Neural cell (in vitro differentiated cells): ENCODE measurements around the gene BRSK2. TPM values are rescaled to one million over a fixed set of nuclear protein-coding genes. Genes with fewer than 3 reads are reported as not detected.

Source experiments
- H2AFZ ChIP-seq: fragments of 200-600, 300-800 bp; sonication (generic), shearing (Covaris generic); 2 replicates; pipeline ENCODE4 v1.6.0; 2014; ENCODE audit warnings: low read depth, mild to moderate bottlenecking, antibody characterized with exemption, low read length, moderate library complexity
- H3F3A ChIP-seq: fragments of 200-600 bp; shearing (Covaris generic); 2 replicates; pipeline ENCODE4 v1.6.1; 2016; ENCODE audit warnings: mild to moderate bottlenecking, moderate library complexity, mixed read lengths, antibody characterized with exemption, low read length; ENCODE audit not compliant: insufficient read depth, poor library complexity, severe bottlenecking
- H3K27ac ChIP-seq: fragments of 200-600, 300-800 bp; sonication (generic), shearing (Covaris generic); 2 replicates; pipeline ENCODE4 v1.5.1; 2014; ENCODE audit warnings: mild to moderate bottlenecking, low read length, moderate library complexity
- H3K27me3 ChIP-seq: fragments of 300-800, 200-600 bp; sonication (generic), shearing (Covaris generic); 2 replicates; pipeline ENCODE4 v1.6.0; 2014; ENCODE audit warnings: mild to moderate bottlenecking, low read depth, low read length, moderate library complexity; ENCODE audit not compliant: insufficient read depth
- H3K36me3 ChIP-seq: fragments of 300-800, 200-600 bp; sonication (generic), shearing (Covaris generic); 2 replicates; pipeline ENCODE4 v1.5.1; 2014; ENCODE audit warnings: mild to moderate bottlenecking, antibody characterized with exemption, low read length, moderate library complexity; ENCODE audit not compliant: insufficient read depth
- H3K4me2 ChIP-seq: fragments of 300-800, 200-600 bp; sonication (generic), shearing (Covaris generic); 2 replicates; pipeline ENCODE4 v1.6.0; 2014; ENCODE audit warnings: mild to moderate bottlenecking, low read length
- H3K4me3 ChIP-seq: fragments of 300-800, 200-600 bp; sonication (generic), shearing (Covaris generic); 2 replicates; pipeline ENCODE4 v1.5.1; 2014; ENCODE audit warnings: mild to moderate bottlenecking, low read length, moderate library complexity
- H3K79me2 ChIP-seq: fragments of 200-600 bp; shearing (Covaris generic); replicated peaks from 2 replicates; pipeline ENCODE4 v1.6.0; 2014; ENCODE audit warnings: mild to moderate bottlenecking, low read length, moderate library complexity; ENCODE audit not compliant: insufficient read depth
- H3K9ac ChIP-seq: fragments of 300-800, 200-600 bp; sonication (generic), shearing (Covaris generic); 2 replicates; pipeline ENCODE4 v1.6.1; 2016; ENCODE audit warnings: mild to moderate bottlenecking, low read length, mixed read lengths
- H3K9me2 ChIP-seq: fragments of 200-600 bp; shearing (Covaris generic); 2 replicates; pipeline ENCODE4 v1.6.1; 2016; ENCODE audit warnings: mild to moderate bottlenecking, low read length, mixed read lengths; ENCODE audit not compliant: insufficient read depth
- H3K9me3 ChIP-seq: fragments of 200-600, 300-800 bp; sonication (generic), shearing (Covaris generic); 2 replicates; pipeline ENCODE4 v1.6.1; 2016; ENCODE audit warnings: mild to moderate bottlenecking, mixed run types, low read length, moderate library complexity, mixed read lengths
- H4K20me1 ChIP-seq: fragments of 200-600 bp; shearing (Covaris generic); 2 replicates; pipeline ENCODE4 v1.6.1; 2016; ENCODE audit warnings: mild to moderate bottlenecking, mixed run types; ENCODE audit not compliant: insufficient read depth
- EP300 ChIP-seq: fragments of 450-650 bp; conservative IDR thresholded peaks from 2 replicates; pipeline ENCODE4 v1.6.1; 2014; ENCODE audit warnings: antibody characterized with exemption, mild to moderate bottlenecking, moderate library complexity; ENCODE audit not compliant: poor library complexity, severe bottlenecking
- EZH2 ChIP-seq: fragments of 200-600, 300-800 bp; shearing (Covaris generic), sonication (generic); IDR thresholded peaks from 2 replicates; pipeline ENCODE4 v1.6.1; 2014; ENCODE audit warnings: antibody characterized with exemption, low read length, borderline replicate concordance, mild to moderate bottlenecking; ENCODE audit not compliant: insufficient read depth, poor library complexity, severe bottlenecking
- MXI1 ChIP-seq: fragments of 450-650 bp; conservative IDR thresholded peaks from 2 replicates; pipeline ENCODE4 v1.6.1; 2014; ENCODE audit warnings: antibody characterized with exemption, mild to moderate bottlenecking; ENCODE audit not compliant: poor library complexity, severe bottlenecking
- POLR2AphosphoS5 ChIP-seq: IDR thresholded peaks from 2 replicates; pipeline ENCODE4 v1.6.1; 2012
- RAD21 ChIP-seq: fragments of 450-650 bp; conservative IDR thresholded peaks from 2 replicates; pipeline ENCODE4 v1.6.1; 2014; ENCODE audit warnings: antibody characterized with exemption, mild to moderate bottlenecking, moderate library complexity
- SMC3 ChIP-seq: fragments of 450-650 bp; conservative IDR thresholded peaks from 2 replicates; pipeline ENCODE4 v1.6.1; 2014; ENCODE audit warnings: antibody characterized with exemption, mild to moderate bottlenecking, moderate library complexity; ENCODE audit not compliant: poor library complexity
- TAF1 ChIP-seq: IDR thresholded peaks from 2 replicates; pipeline ENCODE4 v1.6.1; 2012; ENCODE audit warnings: low read depth
- polyA plus RNA-seq: library from polyadenylated mRNA; depleted of rRNA; stranded (reverse); fragments of >200 nt; gene quantifications from 2 replicates; pipeline ENCODE4 v1.2.3, GENCODE V29; 2014
- TF ChIP-seq, protein P1 (sequence below): fragments of 450-650 bp; IDR thresholded peaks from 2 replicates; pipeline ENCODE4 v1.5.1; 2014; ENCODE audit warnings: antibody characterized with exemption, mild to moderate bottlenecking, moderate library complexity; ENCODE audit not compliant: poor library complexity, severe bottlenecking
- TF ChIP-seq, protein P2 (sequence below): IDR thresholded peaks from 2 replicates; pipeline ENCODE4 v1.6.1; 2012; ENCODE audit warnings: borderline replicate concordance

Gene BRSK2
- polyA plus RNA-seq, 1 donor from 2014 or later = 47.5 TPM

DNA sequence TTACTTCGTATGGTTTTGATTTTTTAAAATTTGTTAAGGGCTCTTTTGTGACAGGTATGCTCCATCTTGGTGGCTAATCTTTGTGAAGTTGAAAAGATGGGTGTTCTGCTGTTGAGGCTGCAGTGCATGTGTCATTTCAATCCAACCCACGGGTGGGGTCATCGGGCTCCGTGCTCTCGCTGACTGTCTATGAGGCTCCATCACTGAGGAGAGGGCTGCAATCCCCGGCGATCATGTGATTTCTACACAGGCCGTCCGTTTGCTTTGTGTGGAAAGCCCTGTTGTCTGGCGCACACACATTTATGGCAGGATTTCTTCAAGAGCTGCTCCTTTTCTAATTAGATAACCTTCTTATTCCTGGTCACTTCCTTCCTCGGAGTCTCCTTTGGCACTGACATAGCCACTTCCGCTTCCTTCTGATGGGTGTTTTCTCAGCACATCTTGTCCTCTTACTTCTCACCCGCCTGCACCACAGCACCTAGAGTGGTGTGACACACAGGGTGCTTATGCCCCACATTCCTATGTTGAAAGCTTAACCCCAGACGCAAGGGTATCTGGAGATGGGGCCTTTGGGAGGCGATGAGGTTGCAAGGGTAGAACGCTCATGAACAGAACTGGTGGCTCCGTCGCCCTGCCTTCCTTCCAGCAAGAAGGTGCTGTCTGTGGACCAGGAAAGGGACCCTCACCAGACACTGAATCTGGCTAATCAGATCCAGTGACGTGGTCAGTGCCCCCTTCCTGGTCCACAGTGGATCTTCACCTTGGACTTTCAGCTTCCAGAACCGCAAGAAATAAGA lies 87.4 kb downstream of the BRSK2 start:
- no peak overlapping the region for H3K27ac ChIP-seq
- no peak overlapping the region for H3K4me2 ChIP-seq
- no peak overlapping the region for H3K9ac ChIP-seq
- no peaks in the 10 kb centered on the region for H3K79me2 ChIP-seq
- H3F3A ChIP-seq = no peaks in the 10 kb centered on the region
- TF ChIP-seq POLR2AphosphoS5 (no peak), EZH2 (no peak), MXI1 (no peak), RAD21 (no peak), EP300 (no peak), TAF1 (no peak), SMC3 (no peak)
- TF ChIP-seq, protein P1, sequence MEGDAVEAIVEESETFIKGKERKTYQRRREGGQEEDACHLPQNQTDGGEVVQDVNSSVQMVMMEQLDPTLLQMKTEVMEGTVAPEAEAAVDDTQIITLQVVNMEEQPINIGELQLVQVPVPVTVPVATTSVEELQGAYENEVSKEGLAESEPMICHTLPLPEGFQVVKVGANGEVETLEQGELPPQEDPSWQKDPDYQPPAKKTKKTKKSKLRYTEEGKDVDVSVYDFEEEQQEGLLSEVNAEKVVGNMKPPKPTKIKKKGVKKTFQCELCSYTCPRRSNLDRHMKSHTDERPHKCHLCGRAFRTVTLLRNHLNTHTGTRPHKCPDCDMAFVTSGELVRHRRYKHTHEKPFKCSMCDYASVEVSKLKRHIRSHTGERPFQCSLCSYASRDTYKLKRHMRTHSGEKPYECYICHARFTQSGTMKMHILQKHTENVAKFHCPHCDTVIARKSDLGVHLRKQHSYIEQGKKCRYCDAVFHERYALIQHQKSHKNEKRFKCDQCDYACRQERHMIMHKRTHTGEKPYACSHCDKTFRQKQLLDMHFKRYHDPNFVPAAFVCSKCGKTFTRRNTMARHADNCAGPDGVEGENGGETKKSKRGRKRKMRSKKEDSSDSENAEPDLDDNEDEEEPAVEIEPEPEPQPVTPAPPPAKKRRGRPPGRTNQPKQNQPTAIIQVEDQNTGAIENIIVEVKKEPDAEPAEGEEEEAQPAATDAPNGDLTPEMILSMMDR = no peak
- TF ChIP-seq, protein P2, sequence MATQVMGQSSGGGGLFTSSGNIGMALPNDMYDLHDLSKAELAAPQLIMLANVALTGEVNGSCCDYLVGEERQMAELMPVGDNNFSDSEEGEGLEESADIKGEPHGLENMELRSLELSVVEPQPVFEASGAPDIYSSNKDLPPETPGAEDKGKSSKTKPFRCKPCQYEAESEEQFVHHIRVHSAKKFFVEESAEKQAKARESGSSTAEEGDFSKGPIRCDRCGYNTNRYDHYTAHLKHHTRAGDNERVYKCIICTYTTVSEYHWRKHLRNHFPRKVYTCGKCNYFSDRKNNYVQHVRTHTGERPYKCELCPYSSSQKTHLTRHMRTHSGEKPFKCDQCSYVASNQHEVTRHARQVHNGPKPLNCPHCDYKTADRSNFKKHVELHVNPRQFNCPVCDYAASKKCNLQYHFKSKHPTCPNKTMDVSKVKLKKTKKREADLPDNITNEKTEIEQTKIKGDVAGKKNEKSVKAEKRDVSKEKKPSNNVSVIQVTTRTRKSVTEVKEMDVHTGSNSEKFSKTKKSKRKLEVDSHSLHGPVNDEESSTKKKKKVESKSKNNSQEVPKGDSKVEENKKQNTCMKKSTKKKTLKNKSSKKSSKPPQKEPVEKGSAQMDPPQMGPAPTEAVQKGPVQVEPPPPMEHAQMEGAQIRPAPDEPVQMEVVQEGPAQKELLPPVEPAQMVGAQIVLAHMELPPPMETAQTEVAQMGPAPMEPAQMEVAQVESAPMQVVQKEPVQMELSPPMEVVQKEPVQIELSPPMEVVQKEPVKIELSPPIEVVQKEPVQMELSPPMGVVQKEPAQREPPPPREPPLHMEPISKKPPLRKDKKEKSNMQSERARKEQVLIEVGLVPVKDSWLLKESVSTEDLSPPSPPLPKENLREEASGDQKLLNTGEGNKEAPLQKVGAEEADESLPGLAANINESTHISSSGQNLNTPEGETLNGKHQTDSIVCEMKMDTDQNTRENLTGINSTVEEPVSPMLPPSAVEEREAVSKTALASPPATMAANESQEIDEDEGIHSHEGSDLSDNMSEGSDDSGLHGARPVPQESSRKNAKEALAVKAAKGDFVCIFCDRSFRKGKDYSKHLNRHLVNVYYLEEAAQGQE = no peak
- H4K20me1 ChIP-seq = no peaks in the 10 kb centered on the region
- no peaks in the 10 kb centered on the region for H3K9me3 ChIP-seq
- H3K4me3 ChIP-seq = no peak overlapping the region
- H2AFZ ChIP-seq = no peak overlapping the region
- H3K36me3 ChIP-seq = peaks cover 4% of the 10 kb centered on the region
- no peaks in the 10 kb centered on the region for H3K9me2 ChIP-seq
- H3K27me3 ChIP-seq = no peaks in the 10 kb centered on the region

DNA sequence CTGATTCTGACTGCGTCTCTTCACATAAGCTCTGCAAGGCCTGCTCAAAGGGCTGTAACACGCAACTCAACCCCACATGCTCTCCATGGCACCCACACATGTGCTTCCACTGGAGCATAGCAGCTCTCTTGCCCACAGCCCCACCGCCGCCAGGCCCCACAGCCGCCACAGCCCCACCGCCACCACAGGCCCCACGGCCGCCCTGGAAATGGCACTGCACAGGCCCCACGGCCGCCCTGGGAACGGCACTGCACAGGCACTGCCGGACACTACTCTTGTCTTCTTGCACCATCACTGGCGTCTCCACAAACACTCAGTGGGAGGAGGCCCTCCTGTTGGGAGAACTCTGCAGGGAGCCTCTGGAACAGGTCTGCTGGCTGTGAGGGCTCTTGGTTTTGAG lies 88.3 kb downstream of the BRSK2 start:
- Histone ChIP-seq H3K4me2 (no peak overlapping the region), H3K36me3 (peaks cover 4% of the 10 kb centered on the region), H2AFZ (no peak overlapping the region), H3K79me2 (no peaks in the 10 kb centered on the region), H3F3A (no peaks in the 10 kb centered on the region), H3K27ac (no peak overlapping the region), H3K9me3 (no peaks in the 10 kb centered on the region), H3K9ac (no peak overlapping the region), H3K4me3 (no peak overlapping the region), H3K27me3 (no peaks in the 10 kb centered on the region), H3K9me2 (no peaks in the 10 kb centered on the region), H4K20me1 (no peaks in the 10 kb centered on the region)
- TF ChIP-seq POLR2AphosphoS5 = no peak
- TF ChIP-seq MXI1 = no peak
- no peak for TF ChIP-seq RAD21
- TF ChIP-seq EP300 = no peak
- TF ChIP-seq, protein P2 = no peak
- TF ChIP-seq, protein P1 = no peak
- no peak for TF ChIP-seq EZH2
- no peak for TF ChIP-seq SMC3
- TF ChIP-seq TAF1 = no peak
